Measurements from ENCODE around the gene DHX8.

The DHX8 gene

GRCh38 chr17:43548689-43549379 lies 65.1 kb downstream of the DHX8 start:
- DNase-seq: no peak

GRCh38 chr17:43549496-43549895 lies 65.7 kb downstream of the DHX8 start:
- DNase-seq: no peak

- peak in 2 of 3 donors; percentile 26 to 36 for DNase-seq
Observed at GRCh38 chr17:43550754-43551153, 67.0 kb downstream of the DHX8 start.

DNA sequence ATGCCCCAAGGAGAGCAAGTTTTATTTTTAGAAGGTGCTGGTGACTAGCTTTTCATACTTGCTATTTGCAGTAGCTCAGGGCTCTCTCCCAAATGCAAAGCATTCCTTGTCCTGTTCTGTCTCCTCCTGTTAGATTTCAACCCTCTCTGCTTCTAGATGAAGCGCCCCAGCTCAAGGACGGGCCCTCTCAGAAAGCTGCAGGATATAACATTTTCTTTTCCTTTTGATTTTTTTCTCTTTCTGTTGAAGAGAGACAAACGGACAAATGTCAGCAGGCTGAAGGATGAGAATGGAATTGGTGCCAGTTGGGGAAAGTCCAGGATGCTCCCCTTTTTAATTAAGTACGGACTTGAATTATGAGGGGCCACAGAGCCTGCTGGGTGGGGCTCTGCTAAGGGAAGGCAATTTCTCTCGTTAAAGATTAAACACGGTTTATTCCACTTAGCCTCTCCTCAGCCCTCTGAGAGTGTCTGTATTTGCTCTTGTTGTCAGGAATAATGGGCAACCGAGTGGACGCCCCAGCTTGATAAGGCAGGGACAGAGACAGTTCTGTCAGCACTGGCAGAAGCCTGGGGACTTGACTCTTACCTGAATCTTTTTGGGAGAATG lies 68.6 kb downstream of the DHX8 start:
- no peak for DNase-seq

GRCh38 chr17:43553573-43553972 lies 69.8 kb downstream of the DHX8 start:
- no peak for DNase-seq

DNA sequence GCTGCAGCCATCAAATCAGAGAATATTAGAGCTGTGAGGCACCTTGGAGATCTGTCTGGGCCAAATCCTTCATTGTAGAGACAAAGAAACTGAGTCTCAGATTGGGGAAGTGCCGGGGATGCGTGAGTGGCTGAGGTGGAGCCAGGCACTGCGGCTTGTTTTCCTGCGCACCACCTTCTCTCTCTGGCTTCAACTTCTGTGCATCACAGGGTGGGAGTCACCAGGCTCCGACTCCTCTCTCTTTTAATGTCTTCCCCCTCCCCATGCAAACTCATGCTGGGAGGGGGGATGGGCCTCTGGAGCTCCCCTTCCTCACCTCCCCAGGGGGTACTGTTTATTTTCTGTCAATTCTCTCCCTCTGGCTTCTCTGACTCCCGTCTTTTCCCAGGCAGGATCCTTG lies 71.1 kb downstream of the DHX8 start:
- DNase-seq: no peak

DNA sequence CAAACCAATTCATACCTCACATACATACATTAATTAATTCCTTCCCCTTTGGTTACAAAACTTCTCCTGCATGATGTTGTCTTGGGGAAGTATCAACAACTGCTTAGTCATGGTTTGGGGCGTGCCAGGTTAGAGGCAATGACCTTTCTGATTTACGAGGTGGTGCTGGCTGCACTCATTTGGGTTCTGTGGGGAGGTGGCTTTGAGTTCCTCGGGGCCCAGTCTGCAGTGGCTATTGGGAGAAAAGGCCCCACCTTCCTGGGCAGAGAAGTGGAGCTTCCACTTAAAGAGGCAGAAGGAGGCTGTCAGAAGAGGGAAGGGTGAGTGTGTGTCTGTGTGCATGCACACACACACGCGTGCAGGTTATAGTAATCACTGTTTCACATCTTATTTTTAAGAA lies 72.5 kb downstream of the DHX8 start:
- DNase-seq: peak; percentile 71 to 82 (median 77)

- no peak for DNase-seq
Observed at GRCh38 chr17:43558805-43559160, 75.0 kb downstream of the DHX8 start.

DNA sequence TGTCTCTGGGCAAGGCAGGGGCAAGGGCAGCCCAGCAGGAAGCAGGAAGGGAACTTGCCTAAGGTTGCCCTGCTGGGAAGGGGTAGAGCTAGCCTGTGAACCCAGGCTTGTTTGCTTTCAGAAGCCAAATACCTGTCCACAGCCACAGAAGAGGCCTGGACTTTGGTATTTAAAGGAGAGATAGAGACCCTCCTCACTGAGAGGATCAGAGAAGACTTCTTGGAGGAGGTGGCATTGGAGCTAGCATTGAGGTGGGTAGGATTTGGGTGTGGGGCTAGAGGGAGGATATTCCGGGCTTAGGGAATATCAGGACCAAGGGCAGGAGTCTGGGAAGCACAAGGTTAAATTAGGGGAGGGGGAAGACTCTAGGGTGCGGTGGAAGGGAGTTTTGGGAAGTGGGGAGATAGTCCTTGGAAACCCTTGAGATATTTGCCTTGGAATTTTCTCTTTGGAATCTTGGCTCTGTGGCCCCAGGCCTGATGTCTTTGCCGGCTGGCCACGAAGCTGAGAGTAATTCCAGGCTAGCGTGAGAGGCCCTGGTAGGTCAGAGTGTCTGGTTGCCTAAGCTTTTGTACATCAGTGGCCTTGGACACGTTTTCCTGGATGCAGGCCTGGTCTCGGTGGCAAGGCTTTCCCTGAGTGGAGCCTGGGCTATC lies 75.5 kb downstream of the DHX8 start:
- no peak for DNase-seq

GRCh38 chr17:43560461-43561427 lies 77.0 kb downstream of the DHX8 start:
- DNase-seq: no peak

DNA sequence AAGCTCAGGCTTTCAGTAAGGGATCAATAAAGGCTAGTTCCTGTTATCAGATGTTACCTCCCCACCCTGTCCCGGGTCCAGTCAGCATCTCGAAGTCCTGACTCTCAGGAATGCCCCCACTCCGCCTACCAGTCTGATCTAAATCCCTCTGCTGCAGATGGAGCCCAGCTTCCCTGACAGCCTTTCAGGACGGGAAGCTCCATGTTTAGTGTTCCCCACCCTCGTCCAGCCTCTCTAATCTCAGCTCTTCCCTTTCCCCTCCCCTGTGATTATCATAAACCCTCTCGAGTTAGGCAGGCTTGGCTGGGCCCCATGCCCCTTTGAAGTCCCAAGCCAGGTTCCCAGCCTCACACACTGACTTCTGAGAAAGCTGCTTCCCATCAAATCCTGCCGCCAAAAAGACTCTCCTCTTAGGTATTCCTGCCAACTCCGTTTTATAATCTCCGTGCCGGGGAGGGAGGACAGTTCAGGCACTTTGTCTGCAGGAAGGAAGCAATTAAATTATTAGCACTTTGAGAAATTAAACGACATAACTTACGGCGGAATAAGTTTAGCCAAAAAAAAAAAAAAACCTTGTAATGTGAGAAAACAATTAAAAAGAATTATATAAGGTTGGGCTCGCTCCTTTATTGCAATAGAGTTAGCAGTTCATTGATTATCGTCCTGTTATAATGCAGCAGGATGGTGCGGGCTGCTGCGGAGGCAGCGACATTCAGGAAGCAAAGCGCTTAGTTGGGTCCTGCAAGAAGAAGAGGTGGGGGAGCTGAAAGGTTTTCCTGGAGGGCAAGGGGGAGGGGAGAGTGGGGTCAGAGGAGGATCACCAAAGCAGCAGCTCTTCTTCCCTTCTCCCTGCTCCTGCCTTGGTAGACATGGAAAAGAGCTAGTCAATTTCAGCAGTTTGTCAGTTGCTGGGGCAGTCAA lies 79.2 kb downstream of the DHX8 start:
- no peak for DNase-seq

GRCh38 chr17:43563600-43564594 lies 80.1 kb downstream of the DHX8 start:
- DNase-seq: no peak

- DNase-seq: no peak
Observed at GRCh38 chr17:43568506-43569082, 84.8 kb downstream of the DHX8 start.

GRCh38 chr17:43570518-43570928 lies 86.7 kb downstream of the DHX8 start:
- DNase-seq: no peak

GRCh38 chr17:43572368-43572980 lies 88.7 kb downstream of the DHX8 start:
- no peak for DNase-seq

GRCh38 chr17:43573579-43574321 lies 90.0 kb downstream of the DHX8 start:
- no peak for DNase-seq

GRCh38 chr17:43574348-43574747 lies 90.6 kb downstream of the DHX8 start:
- no peak for DNase-seq

- DNase-seq: no peak
Observed at GRCh38 chr17:43574896-43575525, 91.2 kb downstream of the DHX8 start.

Measured in suppressor macrophage treated with lipopolysaccharide for 1 hour (primary cell).